Prostate gland (tissue), 2 donors: ENCODE data around the gene AVPR1B.

ENCODE experiments used
- CTCF ChIP-seq, 4 experiments: fragments of 200-600 bp in 2 of 4; fragments of 450-650 bp in 2 of 4; sonication (generic) in 2 of 4; IDR thresholded peaks; 1 replicate in 3 of 4; 2 replicates in 1 of 4; pipeline ENCODE4 v1.5.1; 2016 to 2019; ENCODE audit warnings: antibody characterized with exemption in 4 of 4, mild to moderate bottlenecking in 2 of 4, moderate library complexity in 2 of 4
- POLR2A ChIP-seq: fragments of 450-650 bp; IDR thresholded peaks from one replicate; pipeline ENCODE4 v1.6.1; 2016; ENCODE audit warnings: antibody characterized with exemption, mild to moderate bottlenecking

GRCh38 chr1:206135248-206135647 is 18.1 kb upstream of the AVPR1B start:
- TF ChIP-seq CTCF (IDR thresholded peaks at IDR 0.05) = no peak
- TF ChIP-seq POLR2A = no peak
